Measurements from ENCODE around the gene CSF2.

CSF2 gene

DNA sequence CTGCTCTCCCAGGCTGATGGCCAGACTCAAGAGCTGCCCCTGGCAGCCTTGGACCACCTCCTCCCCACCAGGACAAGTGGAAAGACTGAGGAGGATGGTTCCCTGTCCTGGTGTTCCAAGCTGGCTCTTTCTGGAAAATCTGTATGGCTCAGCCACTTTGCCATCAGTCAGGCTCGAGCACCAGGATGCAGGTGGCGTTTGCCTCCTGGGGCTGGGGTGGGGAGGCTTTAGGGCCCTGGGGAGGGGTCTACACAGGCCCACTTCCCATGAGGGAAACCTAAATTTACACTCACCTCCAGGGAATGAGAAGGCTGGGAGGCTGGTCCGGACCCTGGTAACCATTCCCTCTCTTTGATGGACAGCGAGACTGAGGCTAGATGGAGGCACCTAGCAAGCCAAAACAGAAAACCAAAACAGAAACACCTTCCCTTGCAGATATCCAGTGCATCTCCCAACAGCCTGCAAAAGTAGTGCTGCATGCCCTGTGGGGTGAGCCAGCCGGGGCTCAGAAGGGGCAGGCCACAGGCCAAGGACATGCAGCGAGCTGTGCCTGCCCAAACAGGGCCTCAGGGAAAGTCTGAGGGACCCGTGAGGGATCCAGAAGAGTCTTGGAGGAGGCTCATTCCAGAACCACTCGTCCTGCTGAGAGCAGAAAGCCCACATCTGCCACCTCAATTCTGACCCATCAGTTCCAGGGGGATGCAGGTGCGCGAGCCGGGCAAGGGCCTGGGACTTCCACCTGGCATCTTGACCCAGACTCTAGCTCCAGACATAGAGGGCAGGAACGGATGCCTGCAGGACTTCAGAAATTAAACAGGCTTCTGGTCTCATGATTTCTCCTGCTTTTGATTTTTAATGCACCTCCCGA lies 5.4 kb upstream of the CSF2 start:
- Histone ChIP-seq H3K27me3 (replicated peaks; ENCODE audit: control insufficient read depth, insufficient read depth, low read length, poor library complexity, severe bottlenecking) (no peaks in the 10 kb centered on the region), H3K4me1 (ENCODE audit: control insufficient read depth, insufficient read depth, low read length, poor library complexity, severe bottlenecking) (peaks cover 11% of the 10 kb centered on the region), H3K36me3 (ENCODE audit: control insufficient read depth, insufficient read depth, low read length) (no peaks in the 10 kb centered on the region), H3K27ac (ENCODE audit: insufficient read depth, low read length, poor library complexity, severe bottlenecking) (no peak overlapping the region), H3K4me3 (ENCODE audit: insufficient read depth, low read depth, low read length, poor library complexity, severe bottlenecking) (no peak overlapping the region), H3K9me3 (ENCODE audit: control insufficient read depth, low read length) (no peaks in the 10 kb centered on the region)
- no peak for DNase-seq

DNA sequence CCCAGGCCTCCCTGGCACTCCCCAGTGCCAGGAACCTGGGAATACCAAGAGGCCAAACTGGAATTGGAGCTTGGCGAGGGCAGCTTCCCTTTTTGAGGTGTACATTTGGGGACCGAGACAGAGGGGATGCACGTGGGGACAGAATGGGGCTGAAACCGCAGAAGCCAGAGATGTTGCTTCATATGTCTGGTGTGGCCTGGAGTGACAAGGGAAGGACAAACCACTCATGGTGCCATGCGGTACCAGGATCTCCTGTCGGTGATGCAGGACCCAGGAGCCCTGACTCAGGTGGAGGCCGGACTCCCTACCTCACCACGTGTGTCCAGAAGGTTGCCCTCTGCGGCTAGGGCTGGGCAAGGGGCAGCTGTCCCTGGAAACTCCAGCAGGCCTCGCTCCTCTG lies 4.0 kb upstream of the CSF2 start:
- DNase-seq = no peak
- no peaks in the 10 kb centered on the region for H3K36me3 ChIP-seq (ENCODE audit: control insufficient read depth, insufficient read depth, low read length)
- no peaks in the 10 kb centered on the region for H3K9me3 ChIP-seq (ENCODE audit: control insufficient read depth, low read length)
- no peaks in the 10 kb centered on the region for H3K27me3 ChIP-seq (replicated peaks; ENCODE audit: control insufficient read depth, insufficient read depth, low read length, poor library complexity, severe bottlenecking)
- H3K4me3 ChIP-seq (ENCODE audit: insufficient read depth, low read depth, low read length, poor library complexity, severe bottlenecking) = no peak overlapping the region
- no peak overlapping the region for H3K27ac ChIP-seq (ENCODE audit: insufficient read depth, low read length, poor library complexity, severe bottlenecking)
- H3K4me1 ChIP-seq (ENCODE audit: control insufficient read depth, insufficient read depth, low read length, poor library complexity, severe bottlenecking) = peaks cover 19% of the 10 kb centered on the region

GRCh38 chr5:132069994-132070393 lies 3.6 kb upstream of the CSF2 start:
- Histone ChIP-seq H3K9me3 (ENCODE audit: control insufficient read depth, low read length) (no peaks in the 10 kb centered on the region), H3K4me1 (ENCODE audit: control insufficient read depth, insufficient read depth, low read length, poor library complexity, severe bottlenecking) (peaks cover 15% of the 10 kb centered on the region), H3K27ac (ENCODE audit: insufficient read depth, low read length, poor library complexity, severe bottlenecking) (no peak overlapping the region), H3K27me3 (replicated peaks; ENCODE audit: control insufficient read depth, insufficient read depth, low read length, poor library complexity, severe bottlenecking) (no peaks in the 10 kb centered on the region), H3K4me3 (ENCODE audit: insufficient read depth, low read depth, low read length, poor library complexity, severe bottlenecking) (no peak overlapping the region), H3K36me3 (ENCODE audit: control insufficient read depth, insufficient read depth, low read length) (no peaks in the 10 kb centered on the region)
- no peak for DNase-seq

- Histone ChIP-seq H3K27me3 (replicated peaks; ENCODE audit: control insufficient read depth, insufficient read depth, low read length, poor library complexity, severe bottlenecking) (no peaks in the 10 kb centered on the region), H3K27ac (ENCODE audit: insufficient read depth, low read length, poor library complexity, severe bottlenecking) (no peak overlapping the region), H3K4me1 (ENCODE audit: control insufficient read depth, insufficient read depth, low read length, poor library complexity, severe bottlenecking) (peaks cover 15% of the 10 kb centered on the region), H3K4me3 (ENCODE audit: insufficient read depth, low read depth, low read length, poor library complexity, severe bottlenecking) (no peak overlapping the region), H3K36me3 (ENCODE audit: control insufficient read depth, insufficient read depth, low read length) (no peaks in the 10 kb centered on the region), H3K9me3 (ENCODE audit: control insufficient read depth, low read length) (no peaks in the 10 kb centered on the region)
- no peak for DNase-seq
Observed at GRCh38 chr5:132070460-132071337, 2.9 kb upstream of the CSF2 start.

DNA sequence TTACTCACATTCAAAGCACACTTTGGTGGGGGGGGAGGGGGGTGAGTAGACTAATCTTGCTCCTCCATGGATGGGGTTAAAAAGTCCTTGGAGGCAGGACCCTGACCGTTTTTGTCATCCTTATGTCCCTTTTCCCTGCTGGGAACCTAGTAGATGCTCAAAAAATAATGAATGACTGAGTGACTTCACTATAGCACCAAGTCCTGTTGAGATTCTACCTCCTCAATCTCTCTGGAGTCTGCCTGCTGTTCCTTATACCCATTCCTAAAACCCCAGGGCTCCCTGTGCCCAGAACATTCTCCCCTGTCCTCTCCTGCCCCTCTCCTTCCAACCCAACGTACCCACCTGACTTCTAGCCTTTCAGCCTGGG lies 2.3 kb upstream of the CSF2 start:
- Histone ChIP-seq H3K36me3 (ENCODE audit: control insufficient read depth, insufficient read depth, low read length) (no peaks in the 10 kb centered on the region), H3K4me3 (ENCODE audit: insufficient read depth, low read depth, low read length, poor library complexity, severe bottlenecking) (no peak overlapping the region), H3K27ac (ENCODE audit: insufficient read depth, low read length, poor library complexity, severe bottlenecking) (no peak overlapping the region), H3K4me1 (ENCODE audit: control insufficient read depth, insufficient read depth, low read length, poor library complexity, severe bottlenecking) (peaks cover 18% of the 10 kb centered on the region), H3K27me3 (replicated peaks; ENCODE audit: control insufficient read depth, insufficient read depth, low read length, poor library complexity, severe bottlenecking) (no peaks in the 10 kb centered on the region), H3K9me3 (ENCODE audit: control insufficient read depth, low read length) (no peaks in the 10 kb centered on the region)
- no peak for DNase-seq

DNA sequence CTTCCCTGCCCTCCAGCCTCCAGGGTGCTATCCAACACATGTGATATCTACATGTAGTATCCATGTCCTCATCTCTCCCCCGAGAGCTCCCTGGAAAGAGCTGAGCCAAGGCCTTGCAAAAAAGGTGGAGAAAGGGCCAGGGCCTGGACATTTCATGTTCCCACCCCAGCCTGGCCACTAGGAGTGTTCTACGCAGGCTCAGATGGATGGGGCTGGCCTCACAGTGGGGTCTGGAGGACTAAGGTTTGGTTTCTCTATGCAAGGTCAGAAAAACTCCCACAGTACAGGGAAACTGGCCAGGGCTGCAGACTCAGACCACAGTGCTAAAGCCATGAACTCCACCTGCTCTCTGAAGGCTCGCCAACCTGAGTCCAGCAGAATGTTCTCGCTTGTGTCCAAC lies 1.5 kb upstream of the CSF2 start:
- H3K27ac ChIP-seq (ENCODE audit: insufficient read depth, low read length, poor library complexity, severe bottlenecking) = no peak overlapping the region
- no peaks in the 10 kb centered on the region for H3K36me3 ChIP-seq (ENCODE audit: control insufficient read depth, insufficient read depth, low read length)
- no peak overlapping the region for H3K4me3 ChIP-seq (ENCODE audit: insufficient read depth, low read depth, low read length, poor library complexity, severe bottlenecking)
- H3K9me3 ChIP-seq (ENCODE audit: control insufficient read depth, low read length) = no peaks in the 10 kb centered on the region
- no peaks in the 10 kb centered on the region for H3K27me3 ChIP-seq (replicated peaks; ENCODE audit: control insufficient read depth, insufficient read depth, low read length, poor library complexity, severe bottlenecking)
- H3K4me1 ChIP-seq (ENCODE audit: control insufficient read depth, insufficient read depth, low read length, poor library complexity, severe bottlenecking) = peaks cover 24% of the 10 kb centered on the region
- no peak for DNase-seq

- no peaks in the 10 kb centered on the region for H3K36me3 ChIP-seq (ENCODE audit: control insufficient read depth, insufficient read depth, low read length)
- no peaks in the 10 kb centered on the region for H3K27me3 ChIP-seq (replicated peaks; ENCODE audit: control insufficient read depth, insufficient read depth, low read length, poor library complexity, severe bottlenecking)
- no peak overlapping the region for H3K27ac ChIP-seq (ENCODE audit: insufficient read depth, low read length, poor library complexity, severe bottlenecking)
- no peak for DNase-seq
- peaks cover 24% of the 10 kb centered on the region for H3K4me1 ChIP-seq (ENCODE audit: control insufficient read depth, insufficient read depth, low read length, poor library complexity, severe bottlenecking)
- no peaks in the 10 kb centered on the region for H3K9me3 ChIP-seq (ENCODE audit: control insufficient read depth, low read length)
- H3K4me3 ChIP-seq (ENCODE audit: insufficient read depth, low read depth, low read length, poor library complexity, severe bottlenecking) = no peak overlapping the region
Observed at GRCh38 chr5:132072528-132072927, 1.1 kb upstream of the CSF2 start.

DNA sequence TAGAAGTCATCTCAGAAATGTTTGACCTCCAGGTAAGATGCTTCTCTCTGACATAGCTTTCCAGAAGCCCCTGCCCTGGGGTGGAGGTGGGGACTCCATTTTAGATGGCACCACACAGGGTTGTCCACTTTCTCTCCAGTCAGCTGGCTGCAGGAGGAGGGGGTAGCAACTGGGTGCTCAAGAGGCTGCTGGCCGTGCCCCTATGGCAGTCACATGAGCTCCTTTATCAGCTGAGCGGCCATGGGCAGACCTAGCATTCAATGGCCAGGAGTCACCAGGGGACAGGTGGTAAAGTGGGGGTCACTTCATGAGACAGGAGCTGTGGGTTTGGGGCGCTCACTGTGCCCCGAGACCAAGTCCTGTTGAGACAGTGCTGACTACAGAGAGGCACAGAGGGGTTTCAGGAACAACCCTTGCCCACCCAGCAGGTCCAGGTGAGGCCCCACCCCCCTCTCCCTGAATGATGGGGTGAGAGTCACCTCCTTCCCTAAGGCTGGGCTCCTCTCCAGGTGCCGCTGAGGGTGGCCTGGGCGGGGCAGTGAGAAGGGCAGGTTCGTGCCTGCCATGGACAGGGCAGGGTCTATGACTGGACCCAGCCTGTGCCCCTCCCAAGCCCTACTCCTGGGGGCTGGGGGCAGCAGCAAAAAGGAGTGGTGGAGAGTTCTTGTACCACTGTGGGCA lies 642 bp downstream of the CSF2 start:
- Histone ChIP-seq H3K36me3 (ENCODE audit: control insufficient read depth, insufficient read depth, low read length) (no peaks in the 10 kb centered on the region), H3K27ac (ENCODE audit: insufficient read depth, low read length, poor library complexity, severe bottlenecking) (no peak overlapping the region), H3K4me1 (ENCODE audit: control insufficient read depth, insufficient read depth, low read length, poor library complexity, severe bottlenecking) (peaks cover 24% of the 10 kb centered on the region), H3K27me3 (replicated peaks; ENCODE audit: control insufficient read depth, insufficient read depth, low read length, poor library complexity, severe bottlenecking) (no peaks in the 10 kb centered on the region), H3K9me3 (ENCODE audit: control insufficient read depth, low read length) (no peaks in the 10 kb centered on the region), H3K4me3 (ENCODE audit: insufficient read depth, low read depth, low read length, poor library complexity, severe bottlenecking) (no peak overlapping the region)
- no peak for DNase-seq

DNA sequence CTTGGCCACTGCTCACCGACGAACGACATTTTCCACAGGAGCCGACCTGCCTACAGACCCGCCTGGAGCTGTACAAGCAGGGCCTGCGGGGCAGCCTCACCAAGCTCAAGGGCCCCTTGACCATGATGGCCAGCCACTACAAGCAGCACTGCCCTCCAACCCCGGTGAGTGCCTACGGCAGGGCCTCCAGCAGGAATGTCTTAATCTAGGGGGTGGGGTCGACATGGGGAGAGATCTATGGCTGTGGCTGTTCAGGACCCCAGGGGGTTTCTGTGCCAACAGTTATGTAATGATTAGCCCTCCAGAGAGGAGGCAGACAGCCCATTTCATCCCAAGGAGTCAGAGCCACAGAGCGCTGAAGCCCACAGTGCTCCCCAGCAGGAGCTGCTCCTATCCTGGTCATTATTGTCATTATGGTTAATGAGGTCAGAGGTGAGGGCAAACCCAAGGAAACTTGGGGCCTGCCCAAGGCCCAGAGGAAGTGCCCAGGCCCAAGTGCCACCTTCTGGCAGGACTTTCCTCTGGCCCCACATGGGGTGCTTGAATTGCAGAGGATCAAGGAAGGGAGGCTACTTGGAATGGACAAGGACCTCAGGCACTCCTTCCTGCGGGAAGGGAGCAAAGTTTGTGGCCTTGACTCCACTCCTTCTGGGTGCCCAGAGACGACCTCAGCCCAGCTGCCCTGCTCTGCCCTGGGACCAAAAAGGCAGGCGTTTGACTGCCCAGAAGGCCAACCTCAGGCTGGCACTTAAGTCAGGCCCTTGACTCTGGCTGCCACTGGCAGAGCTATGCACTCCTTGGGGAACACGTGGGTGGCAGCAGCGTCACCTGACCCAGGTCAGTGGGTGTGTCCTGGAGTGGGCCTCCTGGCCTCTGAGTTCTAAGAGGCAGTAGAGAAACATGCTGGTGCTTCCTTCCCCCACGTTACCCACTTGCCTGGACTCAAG lies 1.5 kb downstream of the CSF2 start:
- H3K27ac ChIP-seq (ENCODE audit: insufficient read depth, low read length, poor library complexity, severe bottlenecking) = no peak overlapping the region
- H3K4me1 ChIP-seq (ENCODE audit: control insufficient read depth, insufficient read depth, low read length, poor library complexity, severe bottlenecking) = peaks cover 24% of the 10 kb centered on the region
- no peak overlapping the region for H3K4me3 ChIP-seq (ENCODE audit: insufficient read depth, low read depth, low read length, poor library complexity, severe bottlenecking)
- H3K36me3 ChIP-seq (ENCODE audit: control insufficient read depth, insufficient read depth, low read length) = no peaks in the 10 kb centered on the region
- no peaks in the 10 kb centered on the region for H3K27me3 ChIP-seq (replicated peaks; ENCODE audit: control insufficient read depth, insufficient read depth, low read length, poor library complexity, severe bottlenecking)
- H3K9me3 ChIP-seq (ENCODE audit: control insufficient read depth, low read length) = no peaks in the 10 kb centered on the region
- no peak for DNase-seq

Measured in effector memory CD4-positive, alpha-beta T cell (primary cell).